ENCODE data around the gene CADPS2.

Gene CADPS2

DNA sequence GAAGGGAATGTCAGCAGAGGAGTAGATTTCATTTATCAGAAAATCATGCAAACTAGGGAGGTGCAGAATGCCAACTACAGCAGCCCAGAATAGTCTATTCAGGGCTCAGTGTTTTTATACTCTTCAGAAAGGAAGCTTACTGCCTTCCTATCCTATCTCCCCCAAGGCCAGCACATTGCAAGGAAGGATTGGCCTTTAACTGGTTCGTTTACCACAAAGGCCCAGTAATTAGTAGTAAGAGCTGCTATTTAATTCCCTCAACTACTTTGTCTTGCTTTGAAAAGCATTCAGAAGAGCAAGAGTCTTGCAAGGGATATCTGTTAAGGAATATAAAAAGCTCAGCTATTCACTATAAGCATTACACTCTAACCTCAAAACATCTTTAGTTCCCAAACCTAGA, 97.1 kb downstream of the CADPS2 start:
- no peak for TF ChIP-seq FOXP2 (optimal IDR thresholded peaks at IDR 0.05; ENCODE audit: borderline replicate concordance, extremely low read depth, extremely low read length, insufficient read depth)
- TF ChIP-seq SIN3A (IDR thresholded peaks at IDR 0.05; ENCODE audit: borderline replicate concordance, insufficient read depth, low read length) = no peak

DNA sequence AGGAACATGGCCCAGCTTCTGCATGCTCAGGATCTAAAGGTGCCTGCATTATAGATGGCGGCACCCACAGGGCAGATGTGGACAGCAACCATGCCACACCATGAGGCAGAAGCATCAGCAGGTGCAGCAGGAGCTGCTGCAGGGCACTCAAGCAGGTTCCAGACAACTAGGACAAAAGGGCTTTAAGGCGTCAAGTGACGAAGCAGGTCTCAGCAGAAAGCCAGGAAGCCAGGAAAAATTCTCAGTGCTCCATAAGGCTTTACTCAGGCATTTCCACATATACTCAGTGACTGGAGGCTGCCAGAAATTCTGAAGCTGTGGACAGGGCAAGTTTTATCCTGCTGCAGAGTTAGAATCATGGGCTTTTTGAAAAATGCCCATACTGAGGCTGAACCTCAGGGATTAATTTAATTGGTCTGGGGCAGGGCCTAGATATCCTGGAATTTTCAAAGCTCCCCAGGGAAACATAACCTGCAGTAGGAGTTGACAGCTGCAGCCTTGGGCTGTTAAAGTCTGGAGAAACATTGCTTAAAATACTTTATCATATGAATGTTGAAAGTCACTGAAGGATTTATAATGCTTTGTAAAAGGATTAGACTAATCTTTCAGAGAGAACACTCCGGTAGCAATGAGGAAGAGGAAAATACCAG, 115.4 kb downstream of the CADPS2 start:
- TF ChIP-seq FOXP2 (optimal IDR thresholded peaks at IDR 0.05; ENCODE audit: borderline replicate concordance, extremely low read depth, extremely low read length, insufficient read depth) = no peak
- TF ChIP-seq SIN3A (IDR thresholded peaks at IDR 0.05; ENCODE audit: borderline replicate concordance, insufficient read depth, low read length) = no peak
- TF ChIP-seq, protein P1, sequence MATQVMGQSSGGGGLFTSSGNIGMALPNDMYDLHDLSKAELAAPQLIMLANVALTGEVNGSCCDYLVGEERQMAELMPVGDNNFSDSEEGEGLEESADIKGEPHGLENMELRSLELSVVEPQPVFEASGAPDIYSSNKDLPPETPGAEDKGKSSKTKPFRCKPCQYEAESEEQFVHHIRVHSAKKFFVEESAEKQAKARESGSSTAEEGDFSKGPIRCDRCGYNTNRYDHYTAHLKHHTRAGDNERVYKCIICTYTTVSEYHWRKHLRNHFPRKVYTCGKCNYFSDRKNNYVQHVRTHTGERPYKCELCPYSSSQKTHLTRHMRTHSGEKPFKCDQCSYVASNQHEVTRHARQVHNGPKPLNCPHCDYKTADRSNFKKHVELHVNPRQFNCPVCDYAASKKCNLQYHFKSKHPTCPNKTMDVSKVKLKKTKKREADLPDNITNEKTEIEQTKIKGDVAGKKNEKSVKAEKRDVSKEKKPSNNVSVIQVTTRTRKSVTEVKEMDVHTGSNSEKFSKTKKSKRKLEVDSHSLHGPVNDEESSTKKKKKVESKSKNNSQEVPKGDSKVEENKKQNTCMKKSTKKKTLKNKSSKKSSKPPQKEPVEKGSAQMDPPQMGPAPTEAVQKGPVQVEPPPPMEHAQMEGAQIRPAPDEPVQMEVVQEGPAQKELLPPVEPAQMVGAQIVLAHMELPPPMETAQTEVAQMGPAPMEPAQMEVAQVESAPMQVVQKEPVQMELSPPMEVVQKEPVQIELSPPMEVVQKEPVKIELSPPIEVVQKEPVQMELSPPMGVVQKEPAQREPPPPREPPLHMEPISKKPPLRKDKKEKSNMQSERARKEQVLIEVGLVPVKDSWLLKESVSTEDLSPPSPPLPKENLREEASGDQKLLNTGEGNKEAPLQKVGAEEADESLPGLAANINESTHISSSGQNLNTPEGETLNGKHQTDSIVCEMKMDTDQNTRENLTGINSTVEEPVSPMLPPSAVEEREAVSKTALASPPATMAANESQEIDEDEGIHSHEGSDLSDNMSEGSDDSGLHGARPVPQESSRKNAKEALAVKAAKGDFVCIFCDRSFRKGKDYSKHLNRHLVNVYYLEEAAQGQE (IDR thresholded peaks at IDR 0.05; ENCODE audit: insufficient read depth in 1 of 2, low read depth in 2 of 2, low read length in 2 of 2) = no peak
- no peak for TF ChIP-seq POLR2AphosphoS5 (IDR thresholded peaks at IDR 0.05; ENCODE audit: low read depth, low read length)
- no peak for TF ChIP-seq TAF1 (IDR thresholded peaks at IDR 0.05; ENCODE audit: borderline replicate concordance, insufficient read depth, low read length)

DNA sequence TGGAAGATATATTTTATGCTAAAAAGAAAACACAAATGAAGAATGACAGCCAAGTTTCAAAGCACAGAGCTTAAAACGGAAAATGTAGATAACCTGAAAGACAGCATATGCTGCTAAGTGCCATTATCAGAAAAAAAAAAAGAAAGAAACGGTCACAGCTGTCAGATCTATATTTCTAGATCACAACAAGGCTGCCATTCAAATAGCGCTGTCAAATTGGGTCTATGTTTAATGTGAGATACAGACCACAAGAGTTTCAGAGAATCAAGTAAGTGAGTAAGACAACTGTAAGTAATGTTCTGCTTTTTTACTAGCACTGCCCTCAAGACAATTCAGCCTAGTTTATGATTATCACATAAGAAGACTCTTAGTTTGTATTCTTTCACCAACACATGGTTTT, 117.4 kb downstream of the CADPS2 start:
- no peak for TF ChIP-seq TAF1 (IDR thresholded peaks at IDR 0.05; ENCODE audit: borderline replicate concordance, insufficient read depth, low read length)

DNA sequence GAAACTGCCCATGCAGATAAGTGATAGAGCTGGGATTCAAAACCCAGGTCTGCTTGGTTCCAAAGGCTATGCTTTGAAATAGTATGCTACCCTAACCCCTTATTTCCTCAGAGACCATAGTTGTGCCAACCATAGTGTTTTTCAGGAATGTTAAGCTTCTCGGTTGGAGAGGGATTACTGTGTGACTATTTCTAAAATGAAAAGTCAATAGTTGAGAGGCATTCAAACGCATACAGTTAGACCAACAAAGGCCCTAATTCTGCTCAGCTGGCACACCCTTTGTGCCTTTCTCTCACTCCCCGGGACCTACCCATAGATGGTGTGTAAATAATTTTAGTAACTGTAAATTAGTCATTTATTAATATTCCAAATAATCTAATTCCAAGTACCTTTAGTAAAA, 118.9 kb downstream of the CADPS2 start:
- TF ChIP-seq FOXP2 (optimal IDR thresholded peaks at IDR 0.05; ENCODE audit: borderline replicate concordance, extremely low read depth, extremely low read length, insufficient read depth) (no peak), POLR2AphosphoS5 (IDR thresholded peaks at IDR 0.05; ENCODE audit: low read depth, low read length) (no peak), TAF1 (IDR thresholded peaks at IDR 0.05; ENCODE audit: borderline replicate concordance, insufficient read depth, low read length) (no peak)

DNA sequence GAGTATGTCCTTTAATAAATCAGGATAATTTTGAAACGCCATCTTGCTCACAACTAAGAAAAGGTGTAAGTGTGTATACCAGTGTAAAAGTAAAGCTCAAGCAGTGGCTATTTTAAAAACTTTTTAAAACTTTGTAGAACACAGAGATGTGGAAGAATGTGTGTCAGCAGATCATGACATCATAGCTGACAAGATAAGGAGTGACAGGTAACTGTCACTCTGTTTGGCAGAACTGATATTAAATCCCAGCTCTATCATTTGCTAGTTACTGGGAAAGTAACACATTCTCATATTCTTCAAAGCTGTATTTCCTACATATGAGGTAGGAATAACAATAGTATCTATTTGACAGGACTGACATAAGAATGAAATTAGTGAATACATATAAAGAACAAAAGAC, 119.7 kb downstream of the CADPS2 start:
- TF ChIP-seq TAF1 (IDR thresholded peaks at IDR 0.05; ENCODE audit: borderline replicate concordance, insufficient read depth, low read length) (no peak), POLR2AphosphoS5 (IDR thresholded peaks at IDR 0.05; ENCODE audit: low read depth, low read length) (no peak), FOXP2 (optimal IDR thresholded peaks at IDR 0.05; ENCODE audit: borderline replicate concordance, extremely low read depth, extremely low read length, insufficient read depth) (no peak), SIN3A (IDR thresholded peaks at IDR 0.05; ENCODE audit: borderline replicate concordance, insufficient read depth, low read length) (no peak)
- TF ChIP-seq, protein P1 (IDR thresholded peaks at IDR 0.05; ENCODE audit: insufficient read depth in 1 of 2, low read depth in 2 of 2, low read length in 2 of 2) = no peak

DNA sequence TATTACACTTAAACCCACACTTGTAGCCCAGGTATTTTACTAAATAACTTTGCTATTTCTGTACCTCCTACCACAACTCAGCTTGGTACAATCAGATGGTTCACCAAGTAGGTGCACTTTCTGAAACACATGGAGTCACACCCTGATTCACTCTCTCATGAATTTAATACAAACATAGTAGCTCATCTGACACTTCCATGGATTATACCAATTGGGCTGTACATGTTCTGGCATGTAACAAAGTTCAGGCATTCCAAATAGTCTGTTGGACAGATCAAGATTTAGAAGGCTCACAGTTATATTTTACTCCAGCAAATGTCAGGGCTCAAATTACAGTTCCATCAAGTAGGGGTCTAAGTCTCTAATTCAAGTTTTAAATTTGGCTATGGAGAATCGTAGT, 121.4 kb downstream of the CADPS2 start:
- TF ChIP-seq, protein P1 (IDR thresholded peaks at IDR 0.05; ENCODE audit: insufficient read depth in 1 of 2, low read depth in 2 of 2, low read length in 2 of 2) = no peak
- no peak for TF ChIP-seq SIN3A (IDR thresholded peaks at IDR 0.05; ENCODE audit: borderline replicate concordance, insufficient read depth, low read length)
- TF ChIP-seq POLR2AphosphoS5 (IDR thresholded peaks at IDR 0.05; ENCODE audit: low read depth, low read length) = no peak
- TF ChIP-seq TAF1 (IDR thresholded peaks at IDR 0.05; ENCODE audit: borderline replicate concordance, insufficient read depth, low read length) = no peak
- TF ChIP-seq FOXP2 (optimal IDR thresholded peaks at IDR 0.05; ENCODE audit: borderline replicate concordance, extremely low read depth, extremely low read length, insufficient read depth) = no peak

DNA sequence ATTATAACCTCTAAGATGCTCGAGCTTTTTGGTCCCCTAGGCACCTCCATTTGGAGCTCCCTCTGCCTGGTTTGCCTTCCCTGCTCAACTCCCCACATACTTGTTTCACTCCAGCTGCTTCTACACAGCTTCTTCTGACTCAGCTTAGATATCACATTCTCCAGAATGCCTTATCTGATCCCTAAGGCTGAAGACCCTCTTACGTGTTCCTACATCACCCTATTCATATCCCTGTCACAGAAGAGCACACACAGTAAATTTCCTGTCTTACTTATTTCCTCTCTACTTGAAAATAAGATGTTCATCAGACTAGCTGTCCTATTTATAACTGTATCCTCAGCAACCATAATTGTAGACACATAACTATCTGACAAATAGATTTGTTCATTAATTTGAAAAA, 122.2 kb downstream of the CADPS2 start:
- TF ChIP-seq SIN3A (IDR thresholded peaks at IDR 0.05; ENCODE audit: borderline replicate concordance, insufficient read depth, low read length) (no peak), POLR2AphosphoS5 (IDR thresholded peaks at IDR 0.05; ENCODE audit: low read depth, low read length) (no peak), TAF1 (IDR thresholded peaks at IDR 0.05; ENCODE audit: borderline replicate concordance, insufficient read depth, low read length) (no peak), FOXP2 (optimal IDR thresholded peaks at IDR 0.05; ENCODE audit: borderline replicate concordance, extremely low read depth, extremely low read length, insufficient read depth) (no peak)
- TF ChIP-seq, protein P1 (IDR thresholded peaks at IDR 0.05; ENCODE audit: insufficient read depth in 1 of 2, low read depth in 2 of 2, low read length in 2 of 2) = no peak

Measured in PFSK-1 (cell line).